ENCODE results near the gene MAPKBP1.

The MAPKBP1 gene

DNA sequence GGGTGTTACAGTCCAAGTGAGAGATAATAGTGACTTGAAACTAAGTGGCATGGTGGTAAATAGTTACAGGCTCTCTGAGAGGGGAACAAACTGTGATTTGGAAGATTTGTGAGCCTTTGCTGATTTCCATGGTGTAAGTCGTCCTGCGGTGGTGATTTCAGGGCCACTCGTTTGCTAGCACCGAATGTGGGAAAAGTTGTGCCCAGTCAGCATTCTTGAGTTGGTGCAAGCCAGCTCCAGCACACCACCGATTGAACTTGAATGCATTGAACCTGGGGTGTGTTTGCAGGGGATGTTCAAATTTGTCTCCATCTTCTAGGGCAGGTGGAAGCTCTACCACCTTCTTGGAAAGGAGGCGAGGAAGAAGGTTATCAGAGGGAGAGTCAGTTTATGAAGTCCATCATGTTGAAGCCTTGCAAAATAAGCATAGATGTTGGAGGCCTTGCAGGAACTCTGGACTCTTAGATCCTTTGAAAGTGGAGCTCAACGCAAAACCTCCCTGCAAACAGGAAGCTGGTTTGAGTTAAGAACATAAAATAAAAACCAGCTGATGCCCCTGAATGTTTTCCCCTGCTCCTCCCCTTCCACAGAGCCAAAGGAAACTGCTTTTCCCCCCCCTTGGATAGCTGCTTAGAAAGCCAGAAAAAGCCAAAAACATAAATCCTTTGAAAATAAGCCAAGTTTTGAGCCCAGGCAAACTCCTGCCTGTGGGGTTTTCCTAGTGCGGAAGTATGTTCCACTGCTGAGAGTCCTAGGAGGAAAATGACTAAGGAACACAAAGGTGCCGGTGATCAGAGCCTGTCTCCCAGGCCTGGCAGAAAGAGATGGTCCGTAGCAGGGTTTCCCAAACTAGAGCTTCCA lies 21.9 kb downstream of the MAPKBP1 start:
- H3K4me3 ChIP-seq (replicated peaks; ENCODE audit: insufficient read depth, low read length): no peak overlapping the region
- no peak overlapping the region for H3K27ac ChIP-seq (replicated peaks)
- no peaks in the 10 kb centered on the region for H3K27me3 ChIP-seq (ENCODE audit: insufficient read depth, poor library complexity, severe bottlenecking)
- no peak for DNase-seq (ENCODE audit: low read depth in 1 of 2, low spot score in 1 of 2)
- TF ChIP-seq, protein P1, sequence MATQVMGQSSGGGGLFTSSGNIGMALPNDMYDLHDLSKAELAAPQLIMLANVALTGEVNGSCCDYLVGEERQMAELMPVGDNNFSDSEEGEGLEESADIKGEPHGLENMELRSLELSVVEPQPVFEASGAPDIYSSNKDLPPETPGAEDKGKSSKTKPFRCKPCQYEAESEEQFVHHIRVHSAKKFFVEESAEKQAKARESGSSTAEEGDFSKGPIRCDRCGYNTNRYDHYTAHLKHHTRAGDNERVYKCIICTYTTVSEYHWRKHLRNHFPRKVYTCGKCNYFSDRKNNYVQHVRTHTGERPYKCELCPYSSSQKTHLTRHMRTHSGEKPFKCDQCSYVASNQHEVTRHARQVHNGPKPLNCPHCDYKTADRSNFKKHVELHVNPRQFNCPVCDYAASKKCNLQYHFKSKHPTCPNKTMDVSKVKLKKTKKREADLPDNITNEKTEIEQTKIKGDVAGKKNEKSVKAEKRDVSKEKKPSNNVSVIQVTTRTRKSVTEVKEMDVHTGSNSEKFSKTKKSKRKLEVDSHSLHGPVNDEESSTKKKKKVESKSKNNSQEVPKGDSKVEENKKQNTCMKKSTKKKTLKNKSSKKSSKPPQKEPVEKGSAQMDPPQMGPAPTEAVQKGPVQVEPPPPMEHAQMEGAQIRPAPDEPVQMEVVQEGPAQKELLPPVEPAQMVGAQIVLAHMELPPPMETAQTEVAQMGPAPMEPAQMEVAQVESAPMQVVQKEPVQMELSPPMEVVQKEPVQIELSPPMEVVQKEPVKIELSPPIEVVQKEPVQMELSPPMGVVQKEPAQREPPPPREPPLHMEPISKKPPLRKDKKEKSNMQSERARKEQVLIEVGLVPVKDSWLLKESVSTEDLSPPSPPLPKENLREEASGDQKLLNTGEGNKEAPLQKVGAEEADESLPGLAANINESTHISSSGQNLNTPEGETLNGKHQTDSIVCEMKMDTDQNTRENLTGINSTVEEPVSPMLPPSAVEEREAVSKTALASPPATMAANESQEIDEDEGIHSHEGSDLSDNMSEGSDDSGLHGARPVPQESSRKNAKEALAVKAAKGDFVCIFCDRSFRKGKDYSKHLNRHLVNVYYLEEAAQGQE (IDR thresholded peaks at IDR 0.05; ENCODE audit: insufficient replicate concordance, low read depth): no peak
- no peak for TF ChIP-seq SPI1 (IDR thresholded peaks at IDR 0.05; ENCODE audit: borderline replicate concordance, low read depth)

DNA sequence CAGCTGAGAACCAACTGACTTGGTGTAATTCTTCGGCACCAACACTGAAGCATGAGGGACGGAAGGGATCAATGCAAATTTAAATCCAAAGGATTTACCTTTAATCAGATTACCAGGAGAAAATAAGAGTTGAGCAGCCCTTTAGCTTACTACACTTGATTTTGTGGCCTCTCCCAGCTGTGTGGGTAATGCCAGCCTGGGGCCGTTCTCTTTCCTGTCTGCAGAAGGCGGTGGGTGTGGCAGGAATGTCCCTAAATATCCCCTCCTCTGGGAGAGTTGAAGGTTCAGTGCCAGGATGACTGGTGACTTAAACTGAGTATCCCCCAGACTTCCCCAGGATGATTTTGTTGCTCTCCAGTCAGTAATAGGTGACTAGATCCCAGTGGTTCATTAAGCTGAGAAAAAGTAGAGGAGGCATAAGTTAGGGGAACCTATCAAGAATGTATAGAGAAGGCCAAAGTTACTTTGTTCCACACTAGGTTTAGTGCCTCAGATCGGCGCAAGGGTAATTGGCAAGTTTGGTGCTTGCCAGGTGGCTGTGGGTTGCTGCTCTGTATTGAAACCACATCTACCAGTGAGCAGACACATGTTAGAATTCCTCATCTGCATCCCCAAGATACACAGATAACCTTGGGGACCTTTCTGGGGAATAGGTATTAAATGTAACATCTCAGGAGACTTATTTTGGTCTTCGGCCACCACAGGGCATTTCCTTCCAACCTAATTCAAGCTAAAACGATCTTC lies 23.1 kb downstream of the MAPKBP1 start:
- DNase-seq (ENCODE audit: low read depth in 1 of 2, low spot score in 1 of 2): no peak
- Histone ChIP-seq H3K4me3 (replicated peaks; ENCODE audit: insufficient read depth, low read length) (no peak overlapping the region), H3K27ac (replicated peaks) (no peak overlapping the region), H3K27me3 (ENCODE audit: insufficient read depth, poor library complexity, severe bottlenecking) (no peaks in the 10 kb centered on the region)
- TF ChIP-seq POLR2AphosphoS5 (IDR thresholded peaks at IDR 0.05; ENCODE audit: low read depth) (no peak), GABPA (IDR thresholded peaks at IDR 0.05; ENCODE audit: low read depth) (no peak), SPI1 (IDR thresholded peaks at IDR 0.05; ENCODE audit: borderline replicate concordance, low read depth) (no peak)
- TF ChIP-seq, protein P2, sequence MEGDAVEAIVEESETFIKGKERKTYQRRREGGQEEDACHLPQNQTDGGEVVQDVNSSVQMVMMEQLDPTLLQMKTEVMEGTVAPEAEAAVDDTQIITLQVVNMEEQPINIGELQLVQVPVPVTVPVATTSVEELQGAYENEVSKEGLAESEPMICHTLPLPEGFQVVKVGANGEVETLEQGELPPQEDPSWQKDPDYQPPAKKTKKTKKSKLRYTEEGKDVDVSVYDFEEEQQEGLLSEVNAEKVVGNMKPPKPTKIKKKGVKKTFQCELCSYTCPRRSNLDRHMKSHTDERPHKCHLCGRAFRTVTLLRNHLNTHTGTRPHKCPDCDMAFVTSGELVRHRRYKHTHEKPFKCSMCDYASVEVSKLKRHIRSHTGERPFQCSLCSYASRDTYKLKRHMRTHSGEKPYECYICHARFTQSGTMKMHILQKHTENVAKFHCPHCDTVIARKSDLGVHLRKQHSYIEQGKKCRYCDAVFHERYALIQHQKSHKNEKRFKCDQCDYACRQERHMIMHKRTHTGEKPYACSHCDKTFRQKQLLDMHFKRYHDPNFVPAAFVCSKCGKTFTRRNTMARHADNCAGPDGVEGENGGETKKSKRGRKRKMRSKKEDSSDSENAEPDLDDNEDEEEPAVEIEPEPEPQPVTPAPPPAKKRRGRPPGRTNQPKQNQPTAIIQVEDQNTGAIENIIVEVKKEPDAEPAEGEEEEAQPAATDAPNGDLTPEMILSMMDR (IDR thresholded peaks at IDR 0.05; ENCODE audit: insufficient read depth, low read length): no peak
- TF ChIP-seq, protein P1 (IDR thresholded peaks at IDR 0.05; ENCODE audit: insufficient replicate concordance, low read depth): no peak

DNA sequence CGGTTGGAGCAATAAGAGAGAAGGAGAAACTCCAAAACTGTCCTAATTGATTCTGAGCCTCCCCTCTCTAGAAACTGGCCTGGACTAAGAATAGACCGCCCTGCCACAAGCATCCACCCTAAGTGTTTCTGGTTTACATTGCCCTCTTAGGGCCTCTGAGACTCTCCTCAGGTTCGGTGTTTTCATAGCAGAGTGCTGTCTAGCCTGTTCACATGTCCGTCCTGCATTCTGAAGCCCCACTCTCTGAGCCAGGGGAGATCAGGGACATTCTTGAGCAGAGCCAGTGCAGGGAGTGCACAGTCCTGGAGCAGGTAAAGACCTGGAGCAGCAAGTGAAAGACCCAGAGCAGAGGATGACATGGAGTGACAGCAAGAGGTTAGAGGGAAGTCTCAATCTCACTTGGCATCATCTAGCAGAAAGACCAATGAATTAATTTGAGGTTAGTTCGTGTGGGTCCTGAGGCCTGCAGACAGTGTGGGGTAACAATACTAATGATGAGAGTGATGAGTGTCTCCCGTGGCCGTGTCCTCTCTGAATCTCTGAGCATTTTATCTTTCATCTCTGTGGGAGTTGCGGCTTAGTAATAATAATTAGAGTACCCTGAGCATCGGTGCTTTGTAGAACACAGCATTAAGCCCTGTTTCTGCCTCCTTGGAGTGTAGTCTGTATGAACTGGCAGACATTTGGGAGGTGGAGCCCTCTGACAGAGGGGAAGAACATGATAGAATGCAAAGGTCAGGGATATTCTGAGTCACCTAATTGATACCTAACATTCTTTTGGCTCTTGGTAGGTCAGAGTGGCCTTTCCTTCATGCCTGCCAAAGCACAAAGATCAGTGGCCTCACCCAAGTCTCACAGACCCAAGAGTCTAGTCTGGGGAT lies 24.6 kb downstream of the MAPKBP1 start:
- no peak overlapping the region for H3K27ac ChIP-seq (replicated peaks)
- H3K27me3 ChIP-seq (ENCODE audit: insufficient read depth, poor library complexity, severe bottlenecking): no peaks in the 10 kb centered on the region
- TF ChIP-seq, protein P1 (IDR thresholded peaks at IDR 0.05; ENCODE audit: insufficient replicate concordance, low read depth): no peak
- TF ChIP-seq GABPA (IDR thresholded peaks at IDR 0.05; ENCODE audit: low read depth) (no peak), SPI1 (IDR thresholded peaks at IDR 0.05; ENCODE audit: borderline replicate concordance, low read depth) (no peak), POLR2AphosphoS5 (IDR thresholded peaks at IDR 0.05; ENCODE audit: low read depth) (no peak)
- TF ChIP-seq, protein P2 (IDR thresholded peaks at IDR 0.05; ENCODE audit: insufficient read depth, low read length): no peak
- no peak for DNase-seq (ENCODE audit: low read depth in 1 of 2, low spot score in 1 of 2)
- no peak overlapping the region for H3K4me3 ChIP-seq (replicated peaks; ENCODE audit: insufficient read depth, low read length)
